Subcutaneous adipose tissue (tissue), 4 donors: ENCODE results near the gene PTCD2. TPM values are rescaled to one million over a fixed set of nuclear protein-coding genes. Genes with fewer than 3 reads are reported as not detected.

ENCODE experiments used
- CTCF ChIP-seq: fragments of 450-650 bp; IDR thresholded peaks from one replicate; pipeline ENCODE4 v1.5.1; 2016; ENCODE audit warnings: low read depth, mild to moderate bottlenecking, control low read depth, antibody characterized with exemption, moderate library complexity
- total RNA-seq, 4 donors: library from RNA; depleted of rRNA; stranded (reverse); fragments of >200 nt; gene quantifications; one replicate each; pipeline ENCODE4 v1.1.0, GENCODE V29; 2016

Gene PTCD2
- total RNA-seq, 4 donors from 2014 or later = 6.2 to 13.2 (median 8.7) TPM

DNA sequence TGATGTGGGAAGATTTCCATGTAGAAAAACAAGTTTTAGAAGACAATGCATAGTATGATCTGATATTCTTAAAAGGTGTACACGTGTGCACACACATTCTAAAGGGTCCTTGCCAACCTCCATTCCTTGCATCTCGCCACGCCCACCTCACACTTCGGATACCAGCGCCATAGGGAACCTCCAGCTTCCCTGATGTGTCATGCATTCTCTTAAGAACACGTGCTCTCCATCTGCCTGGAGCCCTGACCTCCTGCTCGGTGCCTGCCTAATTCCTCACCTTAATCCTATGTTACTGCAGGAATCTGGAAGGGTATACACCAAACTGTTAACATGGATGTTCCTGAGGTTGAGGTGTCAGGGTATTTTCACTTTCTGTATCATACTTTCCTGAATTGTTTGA is 63.1 kb downstream of the PTCD2 start:
- no peak for TF ChIP-seq CTCF

DNA sequence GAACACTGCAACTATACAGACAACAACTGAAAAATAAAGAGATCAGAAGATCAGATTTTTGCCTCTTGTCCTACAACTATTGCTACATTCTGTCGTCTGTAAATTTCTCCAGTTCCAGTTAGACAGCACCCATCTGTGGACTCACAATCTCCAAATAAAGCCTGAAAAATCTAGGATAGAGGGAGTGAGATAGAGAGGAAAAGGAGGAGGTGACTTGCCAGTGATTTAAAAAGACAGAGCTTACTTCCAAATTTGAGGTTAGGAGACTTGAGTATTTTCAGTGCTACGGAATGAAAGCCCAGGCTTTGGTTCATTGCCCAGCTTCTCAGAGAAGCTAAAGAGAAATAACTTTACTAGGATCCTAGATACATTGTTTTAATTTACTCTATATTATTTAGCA is 63.6 kb downstream of the PTCD2 start:
- TF ChIP-seq CTCF = no peak

GRCh38 chr5:72386639-72387038 is 66.5 kb downstream of the PTCD2 start:
- no peak for TF ChIP-seq CTCF

GRCh38 chr5:72387985-72388384 is 67.8 kb downstream of the PTCD2 start:
- TF ChIP-seq CTCF = no peak

DNA sequence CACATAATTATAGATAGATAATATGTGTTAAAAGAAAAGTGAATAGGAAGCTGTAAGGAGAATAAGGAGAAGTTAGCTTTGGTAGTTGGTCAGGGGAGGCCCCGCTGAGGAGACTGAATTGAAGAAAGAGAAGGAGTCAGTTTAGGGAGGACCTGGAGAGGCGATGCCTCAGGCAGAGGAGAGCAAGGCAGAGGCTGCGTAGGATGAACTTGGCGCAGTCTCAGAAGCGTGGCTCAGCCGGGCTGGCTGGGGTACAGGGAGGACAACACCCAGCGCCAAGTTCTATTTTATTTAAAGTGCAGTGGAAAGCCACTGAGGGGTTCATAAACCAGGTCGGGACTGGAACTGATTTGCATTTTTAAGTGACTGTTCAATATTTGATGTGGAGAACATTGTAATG is 68.5 kb downstream of the PTCD2 start:
- no peak for TF ChIP-seq CTCF

- no peak for TF ChIP-seq CTCF
These were observed 70.7 kb downstream of the PTCD2 start for GRCh38 chr5:72390836-72391235.

GRCh38 chr5:72392326-72392733 is 72.2 kb downstream of the PTCD2 start:
- TF ChIP-seq CTCF = no peak
